ENCODE data around the gene RALB.
A peak's percentile ranks its signal among the peaks of the same experiment; 100 is the strongest.
"Not testable (repeated sequence)": the region's sequence is repeated elsewhere in the genome, so short reads cannot be mapped to it uniquely, and the experiment has no call there.

RALB gene

DNA sequence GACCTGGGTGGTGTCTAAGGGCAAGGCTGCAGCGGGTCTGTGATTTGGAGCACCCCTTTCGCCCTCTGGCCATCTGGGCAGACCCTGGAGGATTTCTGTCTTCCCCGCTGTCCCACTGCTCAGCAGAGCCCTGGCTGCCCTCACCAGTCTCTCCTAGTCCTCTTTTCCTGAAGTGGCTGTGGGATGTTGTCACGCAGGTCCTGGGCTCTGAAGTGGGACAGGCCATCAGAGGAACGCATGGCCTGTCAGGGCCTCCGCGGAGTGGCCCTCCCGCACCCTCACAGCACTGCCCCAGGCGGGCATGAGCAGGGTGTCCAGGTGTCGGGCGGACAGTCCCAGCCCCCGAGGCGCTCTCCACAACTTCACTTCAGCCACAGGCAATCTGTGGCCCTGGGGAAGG lies 28.4 kb upstream of the RALB start:
- intact Hi-C loops (cut with DNase I) = no loop called here
- DNase-seq = peak in 2 of 10 donors; percentile 44 to 67

DNA sequence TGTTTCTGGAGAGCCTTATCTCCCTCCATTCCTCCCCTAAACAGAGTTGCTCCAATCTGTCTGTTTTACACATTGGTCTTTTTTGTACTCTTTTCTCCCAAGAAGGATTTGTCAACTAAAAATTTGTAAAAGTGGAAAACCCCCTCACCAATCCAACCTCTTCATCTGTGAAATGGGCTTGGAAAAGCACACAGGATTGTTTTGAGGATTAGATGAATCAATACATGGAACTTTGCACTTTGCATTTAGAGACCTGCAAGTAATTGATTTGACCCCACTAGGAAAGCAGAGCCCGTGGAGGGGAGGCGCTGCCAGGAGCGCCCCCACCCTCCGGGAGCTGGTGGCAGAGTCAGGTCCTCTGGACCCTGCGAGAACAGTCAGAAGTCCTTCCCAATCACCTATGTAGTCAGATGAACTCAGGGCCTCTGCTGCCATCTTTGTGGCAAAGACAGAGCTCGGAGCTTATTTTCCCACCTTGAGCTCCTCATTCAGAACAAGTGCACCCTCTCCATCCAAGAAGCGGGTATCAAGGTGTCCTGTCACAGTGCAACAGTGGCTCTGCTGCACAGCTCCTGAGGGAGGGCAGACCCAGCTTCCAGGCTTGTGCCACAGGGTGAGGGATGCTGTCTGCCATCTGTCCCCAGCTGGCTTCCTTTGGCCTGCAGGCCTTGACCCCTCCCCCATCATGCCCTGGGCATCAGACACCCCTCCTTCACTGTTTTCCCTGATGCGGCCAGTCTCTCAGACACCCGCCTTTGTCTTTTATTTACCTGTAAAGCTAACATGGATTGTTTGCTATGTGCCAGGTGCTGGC lies 27.7 kb upstream of the RALB start:
- intact Hi-C loops (cut with DNase I) = no loop called here
- peak in 3 of 10 donors; percentile 21 to 42 (median 28) for DNase-seq

DNA sequence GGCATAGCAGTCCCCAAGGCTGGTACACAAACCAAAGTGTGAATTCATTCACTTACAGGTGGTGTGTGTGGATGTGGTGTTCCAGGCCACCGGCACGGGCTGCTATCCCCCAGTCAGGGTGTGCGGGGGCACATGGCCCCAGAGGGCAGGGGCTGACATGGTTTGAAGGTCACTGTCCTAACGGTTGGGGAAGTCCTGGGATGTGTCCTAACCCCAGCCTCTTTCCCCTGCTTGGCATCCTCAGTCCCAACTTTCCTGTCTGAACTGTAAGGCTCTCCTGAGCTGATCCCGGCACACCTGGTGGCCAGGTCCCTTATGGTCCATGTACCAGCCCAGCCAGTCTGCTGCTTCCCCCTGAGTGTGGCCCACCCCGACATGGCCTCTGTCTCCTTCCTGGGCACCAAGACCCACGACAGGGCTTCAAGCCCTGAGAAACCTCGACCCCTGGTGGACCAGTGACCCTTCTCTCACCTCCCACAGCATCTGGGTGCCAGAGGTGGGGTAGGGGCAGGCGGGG lies 27.0 kb upstream of the RALB start:
- intact Hi-C loops (cut with DNase I) = no loop called here
- DNase-seq = peak in 2 of 10 donors; percentile 19 to 61

DNA sequence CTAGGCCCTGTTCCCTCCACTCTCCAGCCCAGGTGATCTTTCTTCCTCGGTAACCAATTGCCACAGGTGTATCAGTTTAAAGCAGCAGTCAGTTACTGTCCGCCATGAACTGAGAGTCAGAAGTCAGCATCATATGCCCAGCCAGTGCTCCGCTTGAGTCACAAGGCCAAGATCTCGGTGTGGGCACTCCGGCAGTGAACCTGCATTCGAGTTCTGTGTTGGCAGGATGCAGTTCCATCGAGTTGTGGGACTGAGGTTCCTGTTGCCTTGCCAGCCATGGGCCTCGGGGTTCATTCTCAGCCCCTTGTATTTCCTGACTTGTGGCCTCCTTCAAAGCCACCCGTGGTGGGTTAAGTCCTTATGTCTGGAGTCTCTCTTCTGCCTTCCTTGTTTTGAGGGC lies 26.3 kb upstream of the RALB start:
- intact Hi-C loops (cut with DNase I) = no loop called here
- peak in 3 of 10 donors; percentile 24 to 59 (median 39) for DNase-seq

DNA sequence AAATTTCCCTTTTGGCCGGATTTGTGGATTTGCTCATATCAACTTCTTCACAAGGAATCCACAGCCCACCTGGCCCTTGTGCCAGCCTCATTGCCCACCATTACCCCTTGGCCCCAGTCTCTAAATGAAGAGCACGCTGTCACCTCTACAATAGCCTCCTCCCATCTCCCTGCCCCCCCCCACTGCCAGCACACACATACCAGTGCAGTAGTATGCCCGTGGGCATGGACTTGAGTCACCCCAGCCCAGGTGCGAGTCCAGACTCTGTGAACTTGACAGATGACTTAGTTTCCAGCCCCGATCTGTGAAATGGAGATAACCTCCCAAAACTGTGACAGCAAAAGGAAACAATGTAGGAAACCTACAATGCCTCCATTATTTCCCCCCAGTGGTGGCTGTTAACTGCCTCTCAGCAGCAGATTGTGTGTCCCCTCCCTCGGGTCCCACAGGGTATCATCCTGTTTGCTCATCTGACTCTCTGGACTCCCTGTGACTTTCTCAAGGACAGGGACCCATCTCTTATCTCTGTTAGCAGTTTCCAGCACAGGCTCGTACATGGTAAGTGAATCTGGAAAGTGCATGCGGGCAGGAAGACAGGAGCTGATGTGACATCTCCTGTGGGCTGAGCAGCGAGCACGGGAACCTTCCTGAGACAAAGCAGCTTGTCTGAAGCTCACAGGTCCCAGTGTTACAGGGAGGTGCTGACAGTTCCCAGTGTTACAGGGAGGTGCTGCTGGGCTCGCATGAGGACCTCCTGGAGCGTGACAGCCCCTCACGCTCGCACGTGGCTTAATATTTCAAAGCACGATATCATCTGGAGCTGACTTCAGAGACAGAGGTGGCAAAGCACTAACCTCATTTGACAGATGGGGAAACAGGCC lies 25.3 kb upstream of the RALB start:
- peak in 2 of 10 donors; percentile 30 to 44 for DNase-seq
- intact Hi-C loops (cut with DNase I) = no loop called here

DNA sequence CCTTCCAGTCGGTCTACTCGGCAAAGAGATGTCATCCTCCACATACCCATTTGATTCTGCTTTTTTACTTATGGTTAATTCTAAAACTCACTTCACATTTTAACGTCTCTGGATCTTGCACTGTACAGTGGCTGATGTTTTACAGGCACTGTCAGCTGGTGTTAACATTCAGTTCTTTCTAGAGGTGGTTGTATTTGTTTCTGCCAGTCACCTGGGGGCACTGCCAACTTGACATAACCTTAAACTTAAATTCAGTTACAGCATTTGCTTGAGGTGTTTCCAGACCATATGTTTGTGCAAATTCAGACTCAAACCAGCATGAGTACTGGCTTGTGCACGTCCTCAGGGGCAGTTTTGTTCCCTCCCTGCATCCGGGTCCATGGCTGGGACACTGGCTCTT lies 24.1 kb upstream of the RALB start:
- intact Hi-C loops (cut with DNase I) = no loop called here
- DNase-seq = peak in 2 of 10 donors; percentile 21 to 42

DNA sequence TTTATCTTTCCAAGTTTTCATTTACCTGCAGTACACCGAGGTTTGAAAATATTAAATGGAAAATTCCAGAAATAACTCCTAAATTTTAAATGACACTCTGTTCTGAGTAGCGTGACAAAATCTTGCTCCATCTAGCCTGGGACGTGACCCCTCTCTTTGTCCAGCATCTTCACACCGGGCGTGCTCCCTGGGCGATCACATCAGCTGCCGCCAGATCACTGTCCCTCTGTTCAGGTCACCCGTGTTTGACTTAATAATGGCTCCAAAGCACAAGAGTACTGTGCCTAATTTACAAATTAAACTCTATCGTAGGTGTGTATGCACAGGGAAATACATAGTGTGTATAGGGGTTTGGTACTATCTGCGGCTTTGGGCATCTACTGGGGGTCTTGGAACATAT lies 23.3 kb upstream of the RALB start:
- intact Hi-C loops (cut with DNase I) = no loop called here
- DNase-seq = peak in 1 of 10 donors; percentile 32

DNA sequence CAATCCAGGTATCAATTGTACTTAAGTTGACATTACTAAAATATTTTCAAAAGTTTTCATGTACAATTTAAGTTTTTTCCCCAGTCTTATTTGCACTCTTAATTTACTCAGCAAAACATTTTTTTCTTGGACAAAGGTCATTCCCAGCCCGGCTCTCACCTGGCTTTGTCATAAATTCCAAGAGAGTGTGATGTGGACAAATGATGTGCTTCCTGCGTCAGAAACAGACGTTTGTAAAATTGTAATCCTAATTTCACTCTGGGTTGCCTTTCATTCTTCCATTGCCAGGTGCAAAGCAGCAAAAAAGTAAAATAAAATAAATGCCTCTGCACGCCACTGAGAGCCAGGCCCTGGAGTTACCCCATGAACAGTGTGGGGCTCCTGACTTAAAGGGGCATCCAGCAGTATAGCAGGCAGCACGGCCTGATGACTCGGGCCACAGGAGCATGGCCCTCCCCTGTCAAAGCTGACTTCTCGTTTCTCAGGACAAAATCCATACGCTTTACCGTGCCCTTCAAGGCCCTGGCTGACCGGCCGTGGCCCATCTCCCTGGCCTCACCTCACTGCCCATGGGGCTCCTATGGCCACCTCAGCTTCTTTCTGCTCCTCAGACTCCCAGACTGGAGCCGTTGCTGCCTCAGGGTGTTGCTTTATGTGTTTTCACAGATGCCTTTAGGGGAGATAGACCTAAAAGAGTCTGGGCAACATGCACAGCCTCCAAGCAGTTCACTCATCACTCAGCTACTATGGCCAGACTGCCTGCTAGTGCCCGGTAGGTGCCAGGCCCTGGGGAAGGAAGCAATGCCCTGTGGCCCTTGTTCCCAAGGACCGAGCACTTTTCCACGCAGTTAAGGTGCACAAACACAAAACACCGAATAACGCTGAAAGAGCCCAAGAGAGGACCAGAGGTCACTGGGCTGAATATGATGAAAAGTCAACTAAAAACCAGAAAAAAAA lies 21.9 kb upstream of the RALB start:
- peak in 1 of 10 donors; percentile 41 for DNase-seq
- intact Hi-C loops (cut with DNase I) = no loop called here

DNA sequence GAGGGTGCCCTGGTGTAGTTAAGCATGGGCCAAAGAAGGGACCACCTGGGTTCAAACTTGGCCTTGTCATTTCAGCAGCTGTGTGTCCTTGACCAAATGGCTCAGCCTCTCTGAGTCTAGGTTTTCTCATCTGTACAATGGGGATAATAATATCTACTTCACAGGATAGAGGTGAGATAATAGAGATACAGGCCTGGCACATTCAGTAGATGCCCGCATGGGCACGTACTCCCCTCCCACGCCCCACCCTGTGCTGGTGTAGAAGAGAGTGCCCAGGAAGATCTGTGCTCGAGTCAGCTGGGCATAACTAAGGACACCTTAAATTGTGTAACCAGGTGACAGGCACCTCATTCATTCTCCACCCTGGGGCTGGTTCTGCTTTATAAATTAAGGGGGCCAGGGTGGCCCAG lies 21.1 kb upstream of the RALB start:
- peak in 1 of 10 donors; percentile 6 for DNase-seq
- intact Hi-C loops (cut with DNase I) = no loop called here

DNA sequence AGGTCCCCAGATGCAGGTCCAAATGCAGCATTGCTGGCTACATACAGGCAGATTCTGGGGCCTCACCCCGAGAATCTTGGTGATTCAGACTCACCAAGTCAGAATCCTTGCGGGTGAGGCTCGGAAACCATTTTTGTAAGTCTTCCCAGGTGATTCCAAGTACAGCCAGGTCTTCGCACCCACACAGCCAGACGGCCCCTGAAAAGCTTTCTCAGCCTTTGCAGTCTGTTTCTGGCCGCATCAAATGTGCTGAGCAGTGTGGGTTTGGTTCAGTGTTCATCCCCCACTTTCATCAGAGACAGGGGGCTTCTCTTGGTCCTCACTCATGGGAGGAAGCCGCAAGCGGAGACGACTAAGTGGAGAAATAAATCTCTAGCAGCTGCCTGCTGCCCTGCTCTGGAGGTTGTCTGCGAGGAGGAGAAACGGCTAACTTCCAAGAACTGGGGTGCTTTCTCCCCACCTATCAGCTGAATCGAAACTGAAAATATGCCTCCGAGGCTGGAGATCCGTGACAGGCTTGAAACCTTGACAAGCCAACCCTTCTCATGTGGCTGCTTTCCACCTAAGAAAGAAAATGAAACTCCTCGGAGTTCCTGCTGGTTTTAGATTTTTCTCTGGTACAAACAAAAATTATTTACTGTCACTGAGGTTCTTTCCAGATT lies 20.5 kb upstream of the RALB start:
- DNase-seq = peak in 1 of 10 donors; percentile 32
- intact Hi-C loops (cut with DNase I) = no loop called here

DNA sequence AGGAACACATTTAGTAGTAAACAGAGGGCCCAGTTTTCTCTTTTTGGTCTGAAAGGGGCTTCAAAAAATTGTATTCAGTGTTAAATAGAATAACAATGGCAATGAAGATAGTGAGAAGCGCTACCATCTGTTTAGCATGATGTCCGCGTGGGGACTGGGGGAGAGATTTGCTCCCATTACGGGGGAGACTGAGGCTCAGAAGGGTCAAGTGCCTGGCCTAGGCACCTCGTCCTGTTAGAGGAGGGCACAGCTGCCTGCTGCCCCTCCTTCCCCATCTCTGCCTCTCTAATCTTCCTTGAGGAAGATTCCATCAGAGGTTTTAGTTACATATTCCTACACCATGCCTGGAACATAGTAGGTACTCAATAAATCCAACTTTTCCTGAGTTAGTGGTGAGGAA lies 19.4 kb upstream of the RALB start:
- DNase-seq = no peak
- intact Hi-C loops (cut with DNase I) = no loop called here

DNA sequence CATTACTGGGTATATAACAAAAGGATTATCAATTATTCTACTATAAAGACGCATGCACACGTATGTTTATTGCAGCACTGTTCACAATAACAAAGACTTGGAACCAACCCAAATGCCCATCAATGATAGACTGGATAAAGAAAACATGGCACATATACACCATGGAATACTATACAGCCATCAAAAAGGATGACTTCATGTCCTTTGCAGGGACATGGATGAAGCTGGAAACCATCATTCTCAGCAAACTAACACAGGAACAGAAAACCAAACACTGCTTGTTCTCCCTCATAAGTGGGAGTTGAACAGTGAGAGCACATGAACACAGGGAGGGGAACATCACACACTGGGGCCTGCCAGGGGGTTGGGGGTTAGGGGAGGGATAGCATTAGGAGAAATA lies 17.5 kb upstream of the RALB start:
- intact Hi-C loops (cut with DNase I) = not testable (repeated sequence)

DNA sequence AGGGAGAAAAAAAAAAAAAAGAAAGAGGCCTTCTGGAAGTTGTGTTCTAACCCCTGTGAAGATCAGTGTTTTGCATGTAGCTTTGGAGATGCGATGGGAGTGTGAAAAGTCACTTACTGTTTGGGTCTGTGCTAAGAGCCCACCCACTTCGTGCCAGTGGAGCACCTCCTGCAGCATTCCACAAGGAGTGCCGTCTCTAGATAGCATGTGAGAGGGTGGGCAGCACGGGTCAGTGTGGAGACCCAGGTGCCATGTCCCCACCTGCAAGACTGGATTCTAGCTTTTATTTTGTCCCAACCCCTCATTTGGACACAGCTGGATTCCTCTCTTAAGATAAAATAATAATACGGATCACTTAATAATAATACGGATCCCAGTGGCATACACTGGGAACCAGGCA lies 17.0 kb upstream of the RALB start:
- intact Hi-C loops (cut with DNase I) = no loop called here
- DNase-seq = peak in 1 of 10 donors; percentile 41

More for the DNA sequence above, 17.5 kb upstream of the RALB start:
- not testable (repeated sequence) for DNase-seq

DNA sequence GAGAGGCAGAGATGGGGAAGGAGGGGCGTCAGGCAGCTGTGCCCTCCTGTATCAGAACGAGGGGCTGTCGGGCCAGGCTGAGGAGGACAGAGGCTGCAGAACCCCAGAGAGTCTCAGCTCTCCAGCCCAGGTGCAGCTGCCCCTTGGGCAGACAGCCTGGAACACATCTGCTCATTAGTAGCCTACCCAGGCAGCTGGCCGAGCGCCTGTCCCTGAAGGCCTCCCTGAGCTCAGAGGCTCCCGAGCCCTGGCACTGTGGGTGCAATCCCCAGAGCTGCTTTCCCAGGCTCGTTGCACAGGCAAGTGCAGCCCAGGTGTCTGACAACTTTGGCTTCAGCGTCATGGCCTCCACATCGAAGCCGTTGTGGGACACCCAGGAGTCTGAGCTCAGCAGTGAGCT lies 16.3 kb upstream of the RALB start:
- DNase-seq = peak in 2 of 10 donors; percentile 34 to 77
- intact Hi-C loops (cut with DNase I) = no loop called here

DNA sequence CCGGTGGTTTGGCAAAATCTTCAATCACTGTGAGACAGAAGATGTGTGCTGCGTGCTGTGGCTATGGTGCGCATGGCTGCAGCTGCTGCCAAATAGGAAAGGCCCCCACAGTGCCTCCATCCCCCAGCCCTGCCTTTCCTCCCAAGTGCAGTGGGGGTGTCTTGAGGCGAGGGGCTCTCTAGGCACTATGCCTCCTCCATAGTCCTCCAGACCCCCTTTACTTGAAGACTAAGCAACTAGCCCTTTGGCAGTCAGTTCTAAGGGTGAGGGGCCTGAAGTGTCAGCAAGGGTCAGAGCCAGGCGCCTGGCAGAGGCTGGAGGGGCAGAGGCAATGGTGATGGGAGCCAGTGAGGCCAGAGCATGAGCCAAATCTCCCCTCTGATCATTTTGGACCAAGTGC lies 15.9 kb upstream of the RALB start:
- intact Hi-C loops (cut with DNase I) = no loop called here
- DNase-seq = peak in 2 of 10 donors; percentile 31 to 33

DNA sequence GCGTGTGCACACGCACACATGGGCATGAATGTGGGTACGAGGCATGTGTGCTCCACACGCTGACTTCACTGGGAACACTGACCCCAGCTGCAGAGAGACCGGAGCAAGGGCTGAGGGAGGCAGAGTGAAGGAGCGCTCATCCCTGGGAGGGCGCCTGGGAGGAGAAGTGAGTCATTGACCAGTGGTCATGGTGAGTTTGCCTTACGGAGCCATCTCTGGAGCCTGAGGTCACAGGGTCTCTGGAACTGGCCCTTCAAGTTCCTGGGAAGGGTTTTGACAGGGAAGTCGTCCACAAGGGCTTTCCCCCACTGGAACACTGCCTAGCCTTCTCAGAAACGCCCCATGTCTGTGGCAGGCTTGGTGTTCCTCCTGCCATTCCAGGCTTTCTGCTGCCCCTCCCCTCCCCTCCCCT lies 15.2 kb upstream of the RALB start:
- DNase-seq = peak in 1 of 10 donors; percentile 34
- intact Hi-C loops (cut with DNase I) = no loop called here

DNA sequence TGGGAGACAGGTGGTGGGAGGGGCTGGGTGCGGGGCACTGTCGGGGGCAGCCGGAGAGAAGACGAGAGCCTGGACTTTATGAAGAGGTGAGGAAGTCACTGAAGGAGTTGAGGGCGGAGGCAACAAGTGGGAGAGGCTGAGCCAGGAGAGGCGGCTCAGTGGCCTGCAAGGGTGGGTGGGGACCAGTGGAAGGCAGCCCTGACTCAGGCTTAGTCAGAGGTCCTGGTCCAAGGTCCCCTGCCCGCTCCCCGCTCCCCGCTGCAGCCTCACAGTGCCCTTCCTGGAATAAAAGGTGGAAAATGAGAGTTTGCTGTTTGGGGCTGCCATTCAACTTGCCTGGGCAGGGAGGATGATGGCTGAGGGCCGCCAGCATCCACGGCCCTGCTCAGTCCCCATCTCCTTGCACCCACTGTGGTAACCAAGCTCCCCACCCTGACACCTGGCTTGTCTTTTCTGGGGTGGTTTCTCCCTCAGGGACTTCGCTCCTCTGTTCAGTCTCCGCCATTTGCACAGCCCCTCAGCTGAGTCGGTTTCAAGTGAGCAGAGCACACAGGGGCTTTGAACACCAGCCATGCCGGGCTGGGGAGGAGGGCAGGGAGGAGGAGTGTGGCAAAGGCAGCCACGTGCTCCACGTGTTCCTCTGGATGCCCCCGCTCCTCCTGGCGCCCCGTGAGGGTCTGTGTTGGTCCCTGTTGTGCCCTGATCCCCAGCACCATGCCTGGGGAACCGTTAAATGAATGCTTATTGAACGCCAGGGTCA lies 13.7 kb upstream of the RALB start:
- DNase-seq = peak in 2 of 10 donors; percentile 31 to 55
- intact Hi-C loops (cut with DNase I) = no loop called here

DNA sequence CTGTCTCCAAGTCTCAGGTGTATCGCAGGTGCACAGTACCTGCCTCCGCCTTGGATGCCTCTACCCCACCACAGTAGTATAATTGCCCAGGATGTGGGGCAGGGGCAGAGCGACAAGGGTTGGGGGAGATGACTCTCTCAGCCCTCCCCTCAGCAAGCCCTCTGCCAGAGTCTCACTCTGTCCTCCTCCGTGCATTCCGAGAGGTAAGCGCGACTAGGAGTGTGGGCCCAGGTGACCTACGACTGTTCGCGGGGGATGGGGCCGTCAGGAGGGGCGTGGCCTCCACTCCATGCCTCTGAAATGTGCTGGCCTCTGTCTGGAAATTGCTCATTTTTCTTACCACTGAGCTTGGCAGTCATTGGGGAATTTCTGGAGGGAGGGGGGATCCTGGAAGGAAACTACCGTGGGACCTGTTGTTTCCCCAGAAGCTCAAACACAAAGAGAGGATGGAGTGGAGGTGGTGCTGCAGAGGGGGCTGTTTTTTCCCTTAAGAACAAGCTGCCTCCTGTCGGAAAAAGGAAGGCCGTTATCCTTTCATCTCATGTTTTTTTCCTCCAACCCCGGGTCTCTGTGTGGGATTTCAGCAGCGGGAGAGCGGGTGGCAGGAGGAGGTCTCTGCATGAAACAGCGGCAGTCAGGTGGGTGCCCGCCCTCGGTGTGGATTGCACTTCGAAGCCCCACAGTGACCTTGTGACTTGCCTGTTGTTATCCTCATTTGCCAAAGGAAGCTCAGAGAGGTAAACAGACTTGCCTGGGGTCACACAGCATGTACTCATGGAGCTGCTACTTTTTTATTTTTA lies 13.0 kb upstream of the RALB start:
- intact Hi-C loops (cut with DNase I) = no loop called here
- DNase-seq = peak in 2 of 10 donors; percentile 57 to 65
